ENCODE data around the gene RAB4B.
"Not testable (repeated sequence)": the region's sequence is repeated elsewhere in the genome, so short reads cannot be mapped to it uniquely, and the experiment has no call there.

Gene RAB4B

DNA sequence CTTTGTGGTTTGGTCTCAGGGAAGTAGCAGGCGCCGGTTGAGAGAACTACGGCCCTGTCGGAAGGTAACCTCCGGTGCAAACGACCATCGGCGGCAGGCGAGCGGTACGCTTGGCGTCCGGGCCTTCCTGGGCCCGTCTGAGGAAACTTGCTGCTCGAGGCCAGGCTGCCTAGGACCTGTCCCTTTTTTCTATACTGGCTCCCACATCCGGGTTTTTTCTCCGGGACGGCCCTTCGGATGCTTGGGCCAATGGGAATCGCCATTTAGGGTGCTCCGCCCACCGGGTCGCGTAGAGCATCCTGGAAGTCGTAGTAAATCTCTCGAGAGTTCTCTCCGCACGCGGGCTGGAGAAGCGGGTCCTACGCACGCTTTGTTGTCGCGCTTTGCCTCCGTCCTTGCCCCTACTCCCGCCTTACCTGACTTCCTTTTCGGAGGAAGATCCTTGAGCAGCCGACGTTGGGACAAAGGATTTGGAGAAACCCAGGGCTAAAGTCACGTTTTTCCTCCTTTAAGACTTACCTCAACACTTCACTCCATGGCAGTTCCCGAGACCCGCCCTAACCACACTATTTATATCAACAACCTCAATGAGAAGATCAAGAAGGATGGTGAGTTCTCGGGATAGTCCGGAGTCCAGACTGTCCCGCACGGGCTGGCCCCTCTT lies 27.0 kb upstream of the RAB4B start, which contains the start of gene SNRPA:
SNRPA (plus strand) TSS at position 330 of the 664 bp plus-strand sequence; CDS start at position 536, 206 bp downstream.
- peak; percentile 95 for DNase-seq

DNA sequence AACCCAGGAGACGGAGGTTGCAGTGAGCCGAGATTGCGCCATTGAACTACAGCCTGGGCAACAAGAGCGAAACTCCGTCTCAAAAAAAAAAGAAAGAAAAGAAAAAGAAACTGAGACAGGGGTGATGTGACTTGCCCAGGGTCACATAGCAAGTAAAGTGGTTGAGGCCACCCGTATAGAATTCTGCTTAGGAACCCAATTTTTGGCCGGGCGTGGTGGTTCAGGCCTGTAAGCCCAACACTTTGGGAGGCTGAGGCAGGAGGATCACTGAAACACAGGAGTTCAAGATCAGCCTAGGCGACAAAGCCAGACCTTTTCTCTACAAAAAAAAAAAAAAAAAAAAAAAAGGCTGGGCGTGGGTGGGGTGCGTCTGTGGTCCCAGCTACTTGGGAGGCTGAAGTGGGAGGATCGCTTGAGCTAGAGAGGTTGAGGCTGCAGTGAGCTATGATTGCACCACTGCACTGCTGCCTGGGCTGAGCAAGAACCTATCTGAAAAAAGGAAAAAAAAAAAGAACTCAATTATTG lies 25.7 kb upstream of the RAB4B start:
- peak; percentile 24 for DNase-seq

- DNase-seq: peak; percentile 72
Measured at GRCh38 chr19:40754611-40755247, 23.3 kb upstream of the RAB4B start.

DNA sequence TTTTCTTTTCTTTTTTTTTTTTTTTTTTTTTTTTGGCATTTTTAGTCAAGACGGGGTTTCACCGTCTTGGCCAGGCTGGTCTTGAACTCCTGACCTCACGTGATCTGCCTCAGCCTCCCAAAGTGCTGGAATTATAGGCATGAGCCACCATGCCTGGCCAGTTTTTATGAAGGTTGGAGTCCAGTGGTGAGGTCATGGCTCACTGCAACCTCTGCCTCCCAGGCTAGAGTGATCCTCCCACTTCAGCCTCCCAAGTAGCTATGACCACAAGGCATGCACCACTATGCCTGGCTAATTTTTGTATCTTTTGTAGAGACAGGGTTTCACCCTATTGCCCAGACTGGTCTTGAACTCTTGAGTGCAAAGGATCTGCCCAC lies 22.8 kb upstream of the RAB4B start:
- DNase-seq: no peak

GRCh38 chr19:40755791-40756190 lies 22.3 kb upstream of the RAB4B start:
- no peak for DNase-seq

- DNase-seq: peak; percentile 62
Measured at GRCh38 chr19:40756502-40757110, 21.4 kb upstream of the RAB4B start.

DNA sequence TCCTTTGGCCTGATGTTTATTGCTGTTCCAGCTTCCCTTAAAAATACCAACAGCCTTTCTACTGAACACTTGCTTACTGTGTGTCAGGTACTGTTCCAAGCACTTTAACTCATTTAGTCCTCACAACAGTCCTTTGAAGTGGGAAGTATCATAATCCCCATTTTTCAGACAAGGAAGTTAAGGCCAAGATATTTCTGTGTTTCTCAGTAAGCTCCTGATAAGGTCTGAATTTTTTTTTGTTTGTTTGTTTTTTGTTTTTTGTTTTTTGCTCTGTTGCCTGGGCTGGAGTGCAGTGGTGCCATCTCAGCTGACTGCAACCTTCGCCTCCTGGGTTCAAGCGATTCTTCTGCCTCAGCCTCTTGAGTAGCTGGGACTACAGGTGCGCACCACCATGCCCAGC lies 19.6 kb upstream of the RAB4B start:
- DNase-seq: no peak

DNA sequence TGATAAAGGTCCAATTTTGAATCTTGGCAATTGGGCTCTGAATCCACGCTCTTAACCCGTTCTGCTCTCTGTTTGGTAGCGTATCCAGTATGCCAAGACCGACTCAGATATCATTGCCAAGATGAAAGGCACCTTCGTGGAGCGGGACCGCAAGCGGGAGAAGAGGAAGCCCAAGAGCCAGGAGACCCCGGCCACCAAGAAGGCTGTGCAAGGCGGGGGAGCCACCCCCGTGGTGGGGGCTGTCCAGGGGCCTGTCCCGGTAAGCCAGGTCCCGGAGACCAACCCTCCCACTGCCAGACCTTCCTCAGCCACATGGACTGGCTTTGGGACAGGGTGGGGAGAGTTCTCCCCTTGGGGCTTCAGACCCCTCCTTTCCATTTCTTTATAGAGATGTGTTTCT lies 18.7 kb upstream of the RAB4B start:
- DNase-seq: no peak

DNA sequence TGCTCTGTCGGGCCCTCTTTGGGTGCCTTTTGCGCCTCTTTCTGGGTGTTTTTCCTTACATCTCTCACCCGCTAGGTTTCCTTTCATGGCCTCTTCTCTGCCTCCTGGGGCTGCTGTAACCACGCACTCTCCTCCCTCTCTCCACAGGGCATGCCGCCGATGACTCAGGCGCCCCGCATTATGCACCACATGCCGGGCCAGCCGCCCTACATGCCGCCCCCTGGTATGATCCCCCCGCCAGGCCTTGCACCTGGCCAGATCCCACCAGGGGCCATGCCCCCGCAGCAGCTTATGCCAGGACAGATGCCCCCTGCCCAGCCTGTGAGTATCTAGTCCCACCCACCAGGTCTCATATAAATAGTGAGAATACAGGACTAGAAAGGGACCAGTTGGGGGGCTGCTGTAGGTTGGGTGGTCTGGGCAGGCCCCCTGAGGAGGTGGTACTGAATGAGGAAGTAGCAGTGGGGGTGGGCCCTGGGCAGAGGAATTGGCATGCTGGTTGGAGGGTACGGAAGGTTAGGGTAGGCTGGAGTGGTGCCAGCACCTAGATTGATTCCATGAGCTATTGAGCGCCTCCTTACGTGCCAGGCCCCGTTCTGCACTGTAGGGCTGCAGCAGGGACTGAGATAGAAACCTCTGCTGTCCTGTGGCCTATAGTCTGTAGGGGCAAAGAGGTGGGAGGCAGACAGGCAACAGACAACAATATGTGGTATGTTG lies 15.1 kb upstream of the RAB4B start:
- DNase-seq: no peak

DNA sequence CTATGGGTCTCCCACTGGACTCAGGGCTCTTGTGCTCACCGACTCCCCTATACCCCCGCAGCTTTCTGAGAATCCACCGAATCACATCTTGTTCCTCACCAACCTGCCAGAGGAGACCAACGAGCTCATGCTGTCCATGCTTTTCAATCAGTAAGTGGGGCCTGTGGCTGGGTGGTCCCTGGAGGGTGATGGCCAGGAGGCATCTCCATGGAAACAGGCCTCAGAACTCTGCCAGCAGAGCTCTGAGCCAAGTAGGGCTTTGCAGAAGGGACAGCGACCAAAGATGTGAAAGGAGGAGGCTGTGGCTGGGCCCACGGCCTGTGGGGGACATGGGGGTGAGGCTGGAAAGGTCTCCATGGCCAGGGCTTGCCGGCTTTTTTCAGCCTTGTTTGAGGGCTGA lies 14.5 kb upstream of the RAB4B start:
- no peak for DNase-seq

GRCh38 chr19:40763963-40764362 lies 14.1 kb upstream of the RAB4B start:
- no peak for DNase-seq

- not testable (repeated sequence) for DNase-seq
Measured at GRCh38 chr19:40766385-40766784, 11.7 kb upstream of the RAB4B start.

GRCh38 chr19:40768869-40769268 lies 9.2 kb upstream of the RAB4B start:
- no peak for DNase-seq

DNA sequence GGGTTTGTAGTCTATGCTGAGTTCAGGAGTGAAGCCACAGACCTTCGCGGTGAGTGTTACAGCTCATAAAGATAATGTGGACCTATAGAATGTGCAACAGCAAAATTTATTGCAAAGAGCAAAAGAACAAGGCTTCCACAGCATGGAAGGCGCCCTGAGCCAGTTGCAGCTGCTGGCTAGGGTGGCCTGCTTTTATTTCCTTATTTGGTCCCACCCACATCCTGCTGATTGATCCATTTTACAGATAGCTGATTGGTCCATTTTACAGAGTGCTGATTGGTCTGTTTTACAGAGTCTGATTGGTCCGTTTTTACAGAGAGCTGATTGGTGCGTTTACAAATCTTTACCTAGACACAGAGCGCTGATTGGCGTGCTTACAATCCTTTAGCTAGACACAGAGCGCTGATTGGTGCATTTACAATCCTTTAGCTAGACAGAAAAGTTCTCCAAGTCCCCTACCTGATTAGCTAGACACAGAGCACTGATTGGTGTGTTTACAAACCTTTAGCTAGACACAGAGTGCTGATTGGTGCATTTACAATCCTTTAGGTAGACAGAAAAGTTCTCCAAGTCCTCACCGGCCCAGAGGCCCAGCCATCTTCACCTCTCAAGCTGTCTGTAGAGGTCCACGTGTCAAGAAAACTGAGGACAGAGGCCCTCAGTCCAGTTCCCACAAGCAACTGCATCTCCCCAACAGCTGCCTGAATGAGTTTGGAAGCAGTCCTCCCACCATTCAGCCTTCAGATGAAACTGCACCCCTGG lies 6.8 kb upstream of the RAB4B start:
- DNase-seq: not testable (repeated sequence)

DNA sequence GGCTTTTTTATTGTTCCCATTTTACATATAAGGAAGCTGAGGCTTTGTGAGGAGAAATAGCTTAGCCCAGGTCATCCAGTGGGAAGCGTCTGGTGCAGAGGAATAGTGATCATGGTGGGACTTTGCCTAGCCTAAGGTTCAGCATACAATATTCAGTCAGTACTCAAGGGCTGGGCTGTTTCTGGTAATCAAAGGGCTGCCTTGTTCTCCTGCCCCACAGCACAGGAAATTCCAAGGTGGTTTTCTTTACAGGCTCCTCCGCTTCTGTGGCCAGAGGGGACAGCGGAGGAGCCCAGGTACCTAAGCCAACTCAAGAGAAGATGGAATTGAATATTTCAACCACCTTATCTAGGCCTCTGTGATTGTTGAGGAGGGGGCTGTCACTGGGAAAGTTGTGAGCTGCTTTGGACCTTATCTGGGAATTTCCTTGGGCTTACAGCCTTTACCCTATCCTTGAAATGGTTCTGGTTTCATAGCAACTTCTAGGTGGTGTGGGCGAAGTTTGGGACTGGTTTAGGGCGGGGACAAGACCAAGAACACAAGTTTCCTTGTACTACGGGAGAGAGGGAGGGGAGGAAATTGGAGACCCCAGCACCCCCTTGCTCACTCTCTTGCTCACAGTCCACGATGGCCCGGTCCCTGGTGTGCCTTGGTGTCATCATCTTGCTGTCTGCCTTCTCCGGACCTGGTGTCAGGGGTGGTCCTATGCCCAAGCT lies 3.0 kb upstream of the RAB4B start, which contains the start of gene MIA:
MIA (plus strand) TSS at position 606 of the 716 bp plus-strand sequence; CDS start at position 628, 22 bp downstream.
- no peak for DNase-seq

DNA sequence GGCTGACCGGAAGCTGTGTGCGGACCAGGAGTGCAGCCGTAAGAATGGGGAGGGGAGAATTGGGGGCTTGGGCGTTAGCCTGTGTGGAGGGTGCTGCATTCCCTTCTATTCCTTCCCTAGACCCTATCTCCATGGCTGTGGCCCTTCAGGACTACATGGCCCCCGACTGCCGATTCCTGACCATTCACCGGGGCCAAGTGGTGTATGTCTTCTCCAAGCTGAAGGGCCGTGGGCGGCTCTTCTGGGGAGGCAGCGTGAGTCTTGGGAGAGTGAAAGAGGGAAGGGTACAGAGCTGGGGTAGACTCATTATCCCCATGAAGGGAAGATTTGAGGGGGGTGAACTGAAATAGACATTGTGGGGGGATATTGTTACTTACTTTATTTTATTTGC lies 2.4 kb upstream of the RAB4B start:
- no peak for DNase-seq

- no peak for DNase-seq
Measured at GRCh38 chr19:40776364-40776763, 1.7 kb upstream of the RAB4B start.

GRCh38 chr19:40776932-40777644 lies 959 bp upstream of the RAB4B start:
- peak; percentile 86 for DNase-seq

DNA sequence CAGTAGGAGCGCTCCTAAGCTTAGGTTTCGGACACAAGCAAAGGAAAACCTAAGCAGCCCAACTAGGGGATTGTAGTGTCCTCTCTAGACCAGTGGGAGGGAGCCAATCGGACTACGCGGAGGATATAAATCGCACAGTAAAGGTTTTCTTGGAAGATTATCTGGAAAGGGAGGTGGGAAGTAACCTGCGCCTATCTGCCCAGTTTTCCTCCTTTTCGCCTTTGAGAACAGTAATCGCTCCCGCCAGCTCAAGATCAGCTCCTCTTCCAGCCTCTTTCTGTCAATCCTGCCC lies 456 bp upstream of the RAB4B start:
- DNase-seq: no peak

DNA sequence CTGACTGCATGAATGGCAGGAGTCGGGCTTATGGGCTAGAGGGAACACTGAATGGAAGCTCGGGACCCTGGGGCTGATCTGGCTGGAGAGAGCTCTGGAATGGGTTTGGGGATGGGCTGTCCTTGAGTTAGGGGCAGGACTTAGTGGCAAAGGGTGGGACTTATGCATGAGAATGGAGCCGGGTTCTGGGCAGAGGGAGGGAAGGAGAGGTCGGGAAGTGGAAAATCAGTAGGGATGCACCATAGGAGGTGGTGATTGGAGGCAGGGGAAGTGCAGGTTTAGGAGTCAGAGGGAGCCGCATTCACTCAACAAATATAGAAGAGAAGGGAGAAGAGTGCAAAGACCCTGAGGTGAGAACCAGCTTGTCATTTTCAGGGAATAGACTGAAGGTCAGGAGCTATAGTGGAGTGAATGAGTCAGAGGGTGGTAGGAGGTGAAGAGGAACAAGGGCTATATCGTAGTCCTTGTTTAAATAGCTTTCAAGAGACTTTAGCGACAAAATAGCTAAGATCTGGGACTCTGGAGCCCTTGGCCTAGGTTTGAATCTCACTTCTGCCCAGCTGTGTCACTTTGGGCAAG lies 748 bp downstream of the RAB4B start:
- DNase-seq: no peak

DNA sequence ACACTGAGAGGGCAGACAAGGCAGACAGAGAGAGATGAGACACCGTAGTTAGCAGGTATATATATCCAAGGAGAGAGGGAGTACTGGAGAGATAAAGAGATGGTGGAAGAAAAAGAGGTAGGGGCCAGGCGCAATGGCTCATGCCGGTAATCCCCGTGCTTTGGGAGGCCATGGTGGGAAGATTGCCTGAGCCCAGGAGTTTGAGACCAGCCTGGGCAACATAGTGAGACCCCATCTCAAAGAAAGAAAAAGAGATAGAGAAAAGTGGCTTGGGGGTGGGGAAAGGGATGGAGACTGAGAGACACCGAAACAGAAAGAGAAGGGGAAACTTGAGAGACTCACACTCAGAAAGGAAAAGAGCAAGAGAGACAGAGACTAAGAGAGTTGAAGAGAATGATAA lies 2.5 kb downstream of the RAB4B start:
- no peak for DNase-seq

All from stimulated activated naive CD4-positive, alpha-beta T cell treated with Interleukin-2 at 50 U/mL for 16 hours (primary cell).